Suppressor macrophage treated with lipopolysaccharide for 4 hours (primary cell): ENCODE data around the gene SMC6.

Experiments used
- DNase-seq: peaks from one replicate; pipeline ENCODE4 v3.0.0-alpha.2; 2020

SMC6 gene

DNA sequence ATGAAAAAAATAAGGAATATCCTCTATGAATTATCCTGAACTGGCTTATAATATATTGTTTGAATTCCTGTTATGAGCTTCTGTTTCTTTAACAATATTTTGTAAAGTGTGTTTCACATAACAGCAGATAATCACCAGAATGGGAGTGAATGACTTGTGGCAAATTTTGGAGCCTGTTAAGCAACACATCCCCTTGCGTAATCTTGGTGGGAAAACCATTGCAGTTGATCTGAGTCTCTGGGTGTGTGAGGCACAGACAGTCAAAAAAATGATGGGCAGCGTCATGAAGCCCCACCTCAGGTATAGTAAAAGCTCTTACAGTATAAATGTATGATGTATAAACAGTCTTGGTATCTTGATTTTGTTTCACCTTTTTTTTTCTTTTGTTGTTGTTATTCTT is 6.2 kb upstream of the SMC6 start:
- DNase-seq: peak; percentile 41

GRCh38 chr2:17758118-17758517 is 4.5 kb upstream of the SMC6 start:
- no peak for DNase-seq

GRCh38 chr2:17757321-17757720 is 3.7 kb upstream of the SMC6 start:
- no peak for DNase-seq

DNA sequence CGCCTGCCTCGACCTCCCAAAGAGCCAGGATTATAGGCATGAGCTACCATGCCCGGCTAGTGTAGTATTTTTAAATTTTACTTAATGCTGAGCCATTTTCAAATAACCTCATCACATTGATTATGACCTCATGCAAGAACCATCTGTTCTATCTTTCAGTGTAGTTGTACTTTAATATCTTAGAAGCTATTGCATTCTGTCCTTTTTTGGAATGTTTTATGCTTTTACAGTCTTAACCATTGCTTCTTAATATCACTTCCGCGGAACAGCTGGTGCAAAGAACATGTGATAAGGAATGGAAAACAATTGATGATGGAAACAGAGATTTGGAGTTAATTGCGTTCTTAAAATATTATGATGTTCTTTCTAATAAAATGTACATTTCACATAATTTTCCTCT is 3.1 kb upstream of the SMC6 start:
- no peak for DNase-seq

DNA sequence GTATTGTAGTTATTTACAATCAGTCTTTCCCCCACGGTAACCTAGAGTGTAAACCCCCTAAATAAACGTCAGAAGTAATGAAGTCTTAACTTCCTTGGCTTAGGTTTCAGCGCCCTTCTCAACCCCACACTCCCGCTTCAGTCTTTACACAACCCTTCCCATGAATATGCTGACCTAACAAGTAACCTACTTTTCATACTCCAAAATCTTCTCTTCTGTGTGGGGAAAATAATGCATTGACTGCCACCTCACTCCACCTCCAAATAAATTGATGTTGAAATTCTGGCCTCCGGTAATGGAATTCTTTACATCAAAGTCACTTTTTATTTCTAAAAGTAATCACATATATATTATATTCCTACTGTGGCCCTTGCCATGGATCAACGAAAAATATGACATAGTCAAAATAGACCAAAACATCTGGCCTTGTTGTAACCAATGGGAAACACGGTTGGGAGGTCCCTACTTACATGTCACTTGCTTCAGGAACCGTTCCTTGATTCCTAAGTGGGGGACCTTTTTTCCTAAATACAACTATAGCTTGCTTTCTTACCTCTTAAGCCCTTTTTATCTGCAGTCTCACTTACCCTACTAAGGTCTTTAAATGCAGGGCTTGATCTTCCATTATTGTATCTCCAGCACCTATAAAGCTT is 1.3 kb upstream of the SMC6 start:
- DNase-seq: peak; percentile 39

- peak; percentile 34 for DNase-seq
Observed at GRCh38 chr2:17752892-17753802, 463 bp downstream of the SMC6 start.

- no peak for DNase-seq
Observed at GRCh38 chr2:17752246-17752645, 1.4 kb downstream of the SMC6 start.

DNA sequence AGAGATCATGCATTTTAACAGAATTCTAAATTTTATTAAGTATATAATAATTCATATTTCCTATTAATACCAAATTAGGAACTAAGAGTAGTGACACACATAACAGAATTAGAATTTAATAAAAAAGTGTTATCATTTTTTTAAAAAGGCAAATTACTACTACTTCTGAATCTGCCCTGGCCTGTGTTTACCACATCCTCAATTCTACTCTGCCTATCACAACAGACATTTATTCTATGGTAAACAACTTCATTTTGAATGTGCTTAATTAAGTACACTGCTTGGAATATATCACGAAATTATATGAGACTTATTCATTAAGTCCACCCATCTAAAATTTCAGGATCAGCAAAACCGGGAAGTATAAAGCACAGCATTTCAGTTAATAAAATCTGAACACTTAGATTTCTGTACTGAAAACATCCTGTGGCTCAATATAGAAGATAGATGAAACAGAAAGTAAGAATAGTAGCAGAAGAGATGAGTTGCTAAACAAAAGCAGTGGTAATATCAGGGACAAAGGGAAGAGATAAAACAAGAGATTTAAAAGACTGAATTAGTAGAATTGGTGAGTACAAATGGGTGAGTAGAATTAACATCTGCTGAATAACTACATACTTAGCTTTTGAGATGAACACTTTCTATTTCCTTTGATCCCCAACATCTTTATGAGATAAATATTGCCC is 3.7 kb downstream of the SMC6 start:
- no peak for DNase-seq

GRCh38 chr2:17748745-17749144 is 4.9 kb downstream of the SMC6 start:
- DNase-seq: no peak

DNA sequence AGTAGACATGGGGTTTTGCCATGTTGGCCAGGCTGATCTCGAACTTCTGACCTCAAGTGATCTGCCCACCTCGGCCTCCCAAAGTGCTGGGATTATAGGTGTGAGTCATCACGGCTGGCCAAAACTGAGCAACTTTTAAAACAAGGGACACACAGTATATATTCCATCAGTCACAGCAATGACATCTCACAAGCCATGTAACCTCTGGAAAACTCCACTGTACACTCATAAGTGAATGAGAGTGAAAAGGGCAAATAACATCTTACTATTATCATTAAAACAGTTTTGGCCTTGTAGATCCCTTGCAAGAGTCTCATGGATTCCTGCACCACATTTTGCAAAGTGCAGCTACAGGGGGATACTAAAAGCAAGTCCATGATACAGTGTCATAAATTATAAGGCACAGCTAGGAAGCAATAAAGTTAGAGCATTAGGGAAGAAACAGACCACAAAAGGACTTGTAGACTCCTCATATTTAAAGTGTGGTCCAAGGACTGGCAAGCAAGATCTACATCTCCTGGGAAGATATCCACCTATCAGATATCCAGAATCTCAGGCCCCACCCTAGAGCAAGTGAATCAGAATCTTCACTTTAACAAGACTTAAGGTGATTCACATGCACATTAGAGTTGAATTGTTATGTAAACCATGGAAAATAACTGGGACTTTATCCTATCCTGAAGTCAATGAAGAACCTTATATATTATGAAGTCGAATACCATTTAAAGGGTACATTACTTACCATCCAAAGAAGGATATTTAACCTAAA is 5.7 kb downstream of the SMC6 start:
- DNase-seq: no peak

GRCh38 chr2:17740203-17740602 is 13.4 kb downstream of the SMC6 start:
- DNase-seq: no peak

GRCh38 chr2:17736989-17737388 is 16.6 kb downstream of the SMC6 start:
- no peak for DNase-seq

- no peak for DNase-seq
Observed at GRCh38 chr2:17735864-17736263, 17.7 kb downstream of the SMC6 start.

- no peak for DNase-seq
Observed at GRCh38 chr2:17733599-17733998, 20.0 kb downstream of the SMC6 start.

DNA sequence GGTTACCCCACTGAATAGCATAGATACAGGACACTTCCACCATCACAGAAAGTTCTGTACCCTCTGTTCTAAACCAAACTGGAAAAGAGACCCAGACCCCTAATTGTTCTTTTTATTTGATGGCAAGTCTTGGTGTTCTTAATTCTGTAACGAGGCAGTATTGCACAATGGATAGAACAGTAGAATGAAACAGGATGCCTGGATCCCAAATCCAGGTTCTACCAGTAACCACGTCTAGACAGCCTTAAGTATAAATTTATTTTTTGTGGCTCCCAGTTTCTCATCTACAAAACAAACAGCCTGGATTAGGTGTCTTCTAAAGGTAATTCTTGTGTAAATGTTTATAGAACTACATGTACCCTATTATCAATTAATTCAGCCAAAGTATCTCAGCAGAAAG is 23.7 kb downstream of the SMC6 start:
- no peak for DNase-seq

GRCh38 chr2:17728210-17728609 is 25.4 kb downstream of the SMC6 start:
- no peak for DNase-seq

DNA sequence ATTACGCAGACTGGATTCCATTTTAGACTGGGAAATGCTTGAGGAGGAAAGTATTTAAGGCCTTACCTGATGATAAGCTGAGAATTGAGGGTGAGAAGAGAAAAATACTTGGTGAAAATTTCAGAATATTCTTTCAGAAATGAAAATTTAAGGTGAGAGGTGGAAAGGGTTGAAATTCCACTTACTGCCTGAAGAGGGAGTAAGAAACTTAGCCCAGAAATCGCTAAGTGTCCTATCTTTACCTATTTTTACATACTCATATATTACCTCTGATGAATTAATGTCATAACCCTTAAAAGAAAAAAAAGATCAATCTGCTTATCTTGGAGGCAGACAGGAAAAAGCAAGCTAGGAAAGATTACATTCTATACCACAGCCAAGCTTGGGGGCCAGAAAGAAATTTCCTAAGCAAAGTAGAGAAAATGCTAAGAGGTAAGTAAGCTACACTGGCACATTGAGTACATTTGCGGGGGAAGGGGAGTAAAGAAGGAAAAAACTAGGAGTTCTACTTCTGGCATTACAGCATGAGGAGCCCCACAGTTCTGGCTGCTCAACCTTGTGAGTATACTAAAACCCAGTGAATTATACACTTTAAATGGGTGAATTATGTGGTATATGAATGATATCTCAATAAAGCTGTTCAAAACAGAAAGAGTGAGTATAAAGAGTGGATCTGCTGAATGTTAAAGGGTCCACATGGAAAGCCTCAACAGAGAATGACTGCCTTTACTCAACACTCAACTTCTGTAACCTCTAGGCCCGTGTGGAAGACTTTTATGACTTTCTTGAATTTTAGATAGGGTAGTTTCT is 33.8 kb downstream of the SMC6 start:
- DNase-seq: peak; percentile 44

DNA sequence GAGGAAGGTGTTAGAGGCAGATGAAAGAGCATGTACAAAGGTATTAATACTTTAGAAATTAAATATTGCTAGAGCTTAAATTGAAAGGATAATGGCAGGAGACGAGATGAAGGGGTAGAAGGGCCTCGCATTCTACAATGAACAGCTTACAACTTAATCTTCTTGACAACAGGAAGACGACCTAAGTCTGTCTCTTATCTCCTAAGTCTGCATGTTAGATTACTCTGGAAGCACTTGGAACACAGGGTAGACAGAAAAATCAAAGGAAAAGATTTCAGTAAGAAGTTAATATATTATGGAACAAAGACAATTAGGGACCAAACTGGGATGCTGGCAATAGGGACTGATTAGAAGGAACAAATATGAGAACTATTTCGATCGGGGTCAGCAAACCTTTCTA is 34.9 kb downstream of the SMC6 start:
- no peak for DNase-seq

- DNase-seq: no peak
Observed at GRCh38 chr2:17717666-17718065, 35.9 kb downstream of the SMC6 start.

DNA sequence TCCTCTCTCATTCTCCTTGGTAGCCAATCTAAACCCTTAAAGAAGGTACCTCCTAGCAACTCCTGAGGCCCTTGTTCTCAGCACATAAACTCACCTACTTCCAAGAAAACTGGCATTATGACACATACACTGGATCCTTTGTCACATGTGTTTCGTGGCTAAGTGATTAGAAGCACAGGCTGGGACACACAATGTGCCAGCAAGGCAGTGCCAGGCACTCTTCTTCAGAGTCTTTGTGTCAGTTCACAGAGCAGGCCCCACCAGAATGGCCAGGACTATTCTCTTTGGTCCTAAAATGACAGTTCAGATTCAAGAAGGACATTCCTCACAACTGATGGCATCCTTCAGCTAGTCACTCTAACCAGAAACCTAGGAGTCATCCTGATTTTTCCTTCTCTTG is 40.3 kb downstream of the SMC6 start:
- no peak for DNase-seq

- DNase-seq: no peak
Observed at GRCh38 chr2:17710547-17711248, 42.9 kb downstream of the SMC6 start.

DNA sequence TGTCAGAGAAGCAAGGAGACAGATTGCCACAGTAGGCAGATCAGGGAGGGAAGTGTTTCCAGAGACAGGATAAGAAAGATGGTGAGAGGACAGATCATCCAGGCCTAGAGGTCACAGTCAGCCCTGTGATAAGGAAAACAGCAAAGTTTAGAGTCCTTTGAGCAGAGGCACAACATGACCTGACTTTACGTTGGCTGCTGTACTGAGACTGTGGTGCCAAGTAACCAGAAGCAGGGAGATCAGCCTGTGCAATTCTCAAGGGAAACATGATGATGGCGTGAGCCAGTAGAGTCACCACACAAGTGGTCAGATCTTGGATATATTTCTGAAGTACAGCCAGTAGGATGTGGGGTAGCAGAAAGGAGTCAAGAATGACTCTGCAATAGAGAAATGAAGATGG is 43.7 kb downstream of the SMC6 start:
- no peak for DNase-seq
